Body of pancreas (tissue), 4 donors: ENCODE results near the gene LIMS1. TPM values are rescaled to one million over a fixed set of nuclear protein-coding genes. Genes with fewer than 3 reads are reported as not detected.

ENCODE experiments used
- ATAC-seq: fragments of 150-250 bp; one replicate; pipeline ENCODE4 v1.9.1; 2016
- DNase-seq, 4 donors: peaks; one replicate each; pipeline ENCODE4 v3.0.0-alpha.2; 2019
- H3K27ac ChIP-seq, 4 donors: fragments of 200-600 bp; sonication (generic); 1 replicate in 3 of 4; 2 replicates in 1 of 4; pipeline versions ENCODE4 v1.5.1 to v1.6.1; 2016 to 2019; ENCODE audit warnings: mild to moderate bottlenecking in 1 of 4, mixed read lengths in 1 of 4, moderate library complexity in 1 of 4
- H3K27me3 ChIP-seq, 2 donors: fragments of 200-600 bp; sonication (generic); one replicate each; pipeline ENCODE4 v1.6.0; 2016; ENCODE audit warnings: mild to moderate bottlenecking in 1 of 2
- H3K36me3 ChIP-seq, 2 donors: fragments of 200-600 bp; sonication (generic); replicated peaks in 1 of 2; 2 replicates each; pipeline ENCODE4 v1.5.1; 2016; ENCODE audit warnings: low read depth in 2 of 2; ENCODE audit not compliant: insufficient read depth in 1 of 2
- H3K4me1 ChIP-seq: fragments of 200-600 bp; sonication (generic); one replicate; pipeline ENCODE4 v1.6.0; 2016
- H3K4me3 ChIP-seq, 2 donors: fragments of 200-600 bp; sonication (generic); 1 replicate in 1 of 2; 2 replicates in 1 of 2; pipeline ENCODE4 v1.5.1; 2016 to 2019
- H3K9me3 ChIP-seq, 3 donors: fragments of 200-600 bp; sonication (generic); 1 replicate in 2 of 3; 2 replicates in 1 of 3; pipeline ENCODE4 v1.5.1; 2016
- CTCF ChIP-seq, 7 experiments: fragments of 450-650 bp in 4 of 7; fragments of 200-600 bp in 3 of 7; sonication (generic) in 3 of 7; IDR thresholded peaks; one replicate each; pipeline ENCODE4 v1.5.1; 2016 to 2019; ENCODE audit warnings: antibody characterized with exemption in 7 of 7
- POLR2A ChIP-seq, 3 donors: fragments of 450-650 bp; IDR thresholded peaks; one replicate each; pipeline ENCODE4 v1.6.1; 2016; ENCODE audit warnings: antibody characterized with exemption in 3 of 3, mild to moderate bottlenecking in 2 of 3
- WGBS, 2 donors: methylation state at CpG; one replicate each; pipeline ENCODE4 v1.1.5; 2017; 5-methylcytosine and 5-hydroxymethylcytosine counted together
- intact Hi-C: fragments of 100-400 bp; cut with DNase I; formaldehyde crosslinking; loops from one replicate; pipeline ENCODE4 v1.15.1; 2023
- total RNA-seq, 2 donors: library from RNA; depleted of rRNA; stranded (reverse); fragments of >200 nt; gene quantifications; one replicate each; pipeline ENCODE4 v1.1.0, GENCODE V29; 2016

Gene LIMS1
- total RNA-seq, 2 donors from 2014 or later = 19.1 to 28.3 TPM

GRCh38 chr2:108614659-108615058 lies 80.4 kb downstream of the LIMS1 start:
- no peak for TF ChIP-seq POLR2A (IDR thresholded peaks at IDR 0.05)
- no peak for TF ChIP-seq CTCF (IDR thresholded peaks at IDR 0.05)
- Histone ChIP-seq H3K4me3 (no peak overlapping the region), H3K36me3 (no peaks in the 10 kb centered on the region), H3K27ac (no peak overlapping the region), H3K9me3 (no peaks in the 10 kb centered on the region), H3K4me1 (peaks cover 40% of the 10 kb centered on the region), H3K27me3 (no peaks in the 10 kb centered on the region)
- DNase-seq (no peak), ATAC-seq (no peak)
- intact Hi-C loops = no loop called here
- 62 to 69% methylated on average over 4 of the region's 4 CpGs for WGBS, 2 donors

- DNase-seq = no peak
- Histone ChIP-seq H3K36me3 (no peaks in the 10 kb centered on the region), H3K4me1 (peaks cover 39% of the 10 kb centered on the region), H3K9me3 (no peaks in the 10 kb centered on the region), H3K27ac (peak overlapping the region in 1 of 4 donors; percentile 66), H3K4me3 (no peak overlapping the region), H3K27me3 (no peaks in the 10 kb centered on the region)
- WGBS, 2 donors = 55 to 57% methylated on average over 2 of the region's 2 CpGs
- TF ChIP-seq POLR2A (IDR thresholded peaks at IDR 0.05) (no peak), CTCF (IDR thresholded peaks at IDR 0.05) (no peak)
- intact Hi-C loops = no loop called here
- ATAC-seq = no peak
Observed at GRCh38 chr2:108615480-108616090, 81.3 kb downstream of the LIMS1 start.

- ATAC-seq (no peak), DNase-seq (no peak)
- Histone ChIP-seq H3K27ac (peak overlapping the region; percentile 10 to 66 (median 32)), H3K4me3 (no peak overlapping the region), H3K27me3 (no peaks in the 10 kb centered on the region), H3K4me1 (peaks cover 46% of the 10 kb centered on the region), H3K36me3 (no peaks in the 10 kb centered on the region), H3K9me3 (no peaks in the 10 kb centered on the region)
- no peak for TF ChIP-seq POLR2A (IDR thresholded peaks at IDR 0.05)
- TF ChIP-seq CTCF (IDR thresholded peaks at IDR 0.05) = no peak
- intact Hi-C loops = no loop called here
- WGBS, 2 donors = 87 to 94% methylated on average over 5 of the region's 5 CpGs
Observed at GRCh38 chr2:108616318-108616717, 82.0 kb downstream of the LIMS1 start.

- 10 to 21% methylated on average over 2 of the region's 2 CpGs for WGBS, 2 donors
- peaks cover 50% of the 10 kb centered on the region for H3K4me1 ChIP-seq
- intact Hi-C loops = no loop called here
- peak; percentile 35 to 78 (median 71) for DNase-seq
- TF ChIP-seq CTCF (IDR thresholded peaks at IDR 0.05) (no peak), POLR2A (IDR thresholded peaks at IDR 0.05) (no peak)
- H3K27ac ChIP-seq = peak overlapping the region; percentile 10 to 66 (median 32)
- H3K9me3 ChIP-seq = no peaks in the 10 kb centered on the region
- no peaks in the 10 kb centered on the region for H3K27me3 ChIP-seq
- ATAC-seq = peak; percentile 41
- H3K36me3 ChIP-seq = no peaks in the 10 kb centered on the region
- no peak overlapping the region for H3K4me3 ChIP-seq
Observed at GRCh38 chr2:108616751-108617161, 82.5 kb downstream of the LIMS1 start.

- no peaks in the 10 kb centered on the region for H3K27me3 ChIP-seq
- peak overlapping the region in 3 of 4 donors; percentile 41 to 66 (median 44) for H3K27ac ChIP-seq
- ATAC-seq (no peak), DNase-seq (no peak)
- H3K4me3 ChIP-seq = no peak overlapping the region
- intact Hi-C loops = no loop called here
- no peaks in the 10 kb centered on the region for H3K36me3 ChIP-seq
- TF ChIP-seq POLR2A (IDR thresholded peaks at IDR 0.05) = no peak
- TF ChIP-seq CTCF (IDR thresholded peaks at IDR 0.05) = no peak
- no peaks in the 10 kb centered on the region for H3K9me3 ChIP-seq
- peaks cover 48% of the 10 kb centered on the region for H3K4me1 ChIP-seq
- WGBS, 2 donors = 69 to 94% methylated on average over 2 of the region's 2 CpGs
Observed at GRCh38 chr2:108617617-108618016, 83.3 kb downstream of the LIMS1 start.
